ENCODE data around the gene CSH1. TPM values are rescaled to one million over a fixed set of nuclear protein-coding genes. Genes with fewer than 3 reads are reported as not detected.
"Not testable (repeated sequence)": the region's sequence is repeated elsewhere in the genome, so short reads cannot be mapped to it uniquely, and the experiment has no call there.

The CSH1 gene
- total and polyA plus RNA-seq, 7 donors = not detected

DNA sequence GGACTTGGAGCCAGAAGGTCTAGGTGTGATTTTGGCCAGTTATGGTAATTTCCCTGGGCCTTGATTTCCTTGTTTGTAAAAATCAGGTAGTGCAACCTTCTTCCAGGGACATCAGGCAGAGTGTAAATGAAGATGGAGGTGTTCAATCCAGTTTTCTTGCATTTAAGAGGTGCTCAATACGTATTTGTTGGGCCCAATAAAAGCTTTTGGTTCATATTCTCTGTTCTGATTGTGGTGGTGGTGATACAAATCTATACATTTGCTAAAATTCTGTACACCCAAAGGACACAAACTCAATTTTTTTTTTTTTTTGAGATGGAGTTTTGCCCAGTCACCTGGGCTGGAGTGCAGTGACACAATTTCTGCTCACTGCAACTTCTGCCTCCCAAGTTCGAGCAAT lies 29.8 kb upstream of the CSH1 start:
- no peak overlapping the region for H3K4me3 ChIP-seq
- DNase-seq (no peak), ATAC-seq (no peak)
- no peaks in the 10 kb centered on the region for H3K36me3 ChIP-seq (ENCODE audit: insufficient read depth in 1 of 2, low read depth in 1 of 2)
- TF ChIP-seq, protein P1, sequence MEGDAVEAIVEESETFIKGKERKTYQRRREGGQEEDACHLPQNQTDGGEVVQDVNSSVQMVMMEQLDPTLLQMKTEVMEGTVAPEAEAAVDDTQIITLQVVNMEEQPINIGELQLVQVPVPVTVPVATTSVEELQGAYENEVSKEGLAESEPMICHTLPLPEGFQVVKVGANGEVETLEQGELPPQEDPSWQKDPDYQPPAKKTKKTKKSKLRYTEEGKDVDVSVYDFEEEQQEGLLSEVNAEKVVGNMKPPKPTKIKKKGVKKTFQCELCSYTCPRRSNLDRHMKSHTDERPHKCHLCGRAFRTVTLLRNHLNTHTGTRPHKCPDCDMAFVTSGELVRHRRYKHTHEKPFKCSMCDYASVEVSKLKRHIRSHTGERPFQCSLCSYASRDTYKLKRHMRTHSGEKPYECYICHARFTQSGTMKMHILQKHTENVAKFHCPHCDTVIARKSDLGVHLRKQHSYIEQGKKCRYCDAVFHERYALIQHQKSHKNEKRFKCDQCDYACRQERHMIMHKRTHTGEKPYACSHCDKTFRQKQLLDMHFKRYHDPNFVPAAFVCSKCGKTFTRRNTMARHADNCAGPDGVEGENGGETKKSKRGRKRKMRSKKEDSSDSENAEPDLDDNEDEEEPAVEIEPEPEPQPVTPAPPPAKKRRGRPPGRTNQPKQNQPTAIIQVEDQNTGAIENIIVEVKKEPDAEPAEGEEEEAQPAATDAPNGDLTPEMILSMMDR (IDR thresholded peaks at IDR 0.05) = no peak
- H3K27ac ChIP-seq = no peak overlapping the region
- no peaks in the 10 kb centered on the region for H3K27me3 ChIP-seq (ENCODE audit: insufficient read depth in 3 of 3, low read length in 2 of 3)
- 95 to 100% (median 100%) methylated on average over 2 of the region's 2 CpGs for WGBS, 3 donors
- no peaks in the 10 kb centered on the region for H3K9me3 ChIP-seq
- peaks cover 7% of the 10 kb centered on the region for H3K4me1 ChIP-seq
- intact Hi-C loops (cut with DNase I) = no loop called here

DNA sequence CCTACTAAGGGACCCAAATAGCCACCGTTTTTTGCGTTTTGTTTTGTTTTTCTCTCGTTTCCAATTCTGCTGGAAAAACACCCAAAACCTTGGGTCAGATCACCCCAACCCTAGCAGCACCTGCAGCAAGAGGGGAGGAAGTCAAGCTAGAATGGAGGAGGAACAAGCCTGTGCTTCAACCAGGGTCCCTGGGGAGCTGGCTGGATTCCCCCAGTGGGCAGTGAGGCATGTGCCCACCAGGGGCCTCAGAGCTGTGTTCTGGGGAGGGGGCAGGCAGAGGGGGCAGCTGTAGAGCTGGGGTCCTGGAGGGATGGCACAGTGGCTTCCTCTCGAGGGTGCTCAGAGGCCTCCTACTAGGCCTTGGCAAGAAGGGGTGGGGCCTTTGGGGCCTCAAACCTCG lies 29.2 kb upstream of the CSH1 start:
- no peaks in the 10 kb centered on the region for H3K27me3 ChIP-seq (ENCODE audit: insufficient read depth in 3 of 3, low read length in 2 of 3)
- ATAC-seq (no peak), DNase-seq (no peak)
- H3K27ac ChIP-seq = no peak overlapping the region
- no peak overlapping the region for H3K4me3 ChIP-seq
- WGBS, 3 donors = 80 to 83% (median 81%) methylated on average over 5 of the region's 5 CpGs
- TF ChIP-seq, protein P1 (IDR thresholded peaks at IDR 0.05) = no peak
- peaks cover 6% of the 10 kb centered on the region for H3K4me1 ChIP-seq
- intact Hi-C loops (cut with DNase I) = no loop called here
- H3K36me3 ChIP-seq (ENCODE audit: insufficient read depth in 1 of 2, low read depth in 1 of 2) = no peaks in the 10 kb centered on the region
- no peaks in the 10 kb centered on the region for H3K9me3 ChIP-seq

DNA sequence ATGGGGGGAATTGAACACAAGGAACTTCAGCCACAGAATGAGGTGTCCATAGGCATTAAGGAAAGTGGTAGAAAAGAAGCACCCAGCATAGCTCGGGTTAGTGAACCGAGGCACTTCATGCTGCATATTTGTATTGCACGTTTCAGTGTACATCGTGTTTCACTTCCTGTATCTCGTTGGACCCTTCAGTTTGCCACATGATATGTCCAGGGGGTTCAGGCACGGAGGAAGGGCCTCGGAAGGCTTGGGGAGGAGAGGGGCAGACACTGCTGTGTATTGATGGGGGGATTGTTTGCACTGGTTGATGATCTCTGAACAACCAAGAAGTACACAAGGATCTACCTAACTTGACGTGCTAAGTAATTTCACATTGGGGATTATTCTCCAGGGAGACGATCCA lies 26.0 kb upstream of the CSH1 start:
- H3K36me3 ChIP-seq (ENCODE audit: insufficient read depth in 1 of 2, low read depth in 1 of 2); H3K9me3 ChIP-seq; ATAC-seq; DNase-seq; intact Hi-C loops (cut with DNase I); H3K27ac ChIP-seq; H3K4me3 ChIP-seq; H3K27me3 ChIP-seq (ENCODE audit: insufficient read depth in 3 of 3, low read length in 2 of 3); H3K4me1 ChIP-seq: not testable (repeated sequence)
- 78 to 82% (median 79%) methylated on average over 9 of the region's 9 CpGs for WGBS, 3 donors

DNA sequence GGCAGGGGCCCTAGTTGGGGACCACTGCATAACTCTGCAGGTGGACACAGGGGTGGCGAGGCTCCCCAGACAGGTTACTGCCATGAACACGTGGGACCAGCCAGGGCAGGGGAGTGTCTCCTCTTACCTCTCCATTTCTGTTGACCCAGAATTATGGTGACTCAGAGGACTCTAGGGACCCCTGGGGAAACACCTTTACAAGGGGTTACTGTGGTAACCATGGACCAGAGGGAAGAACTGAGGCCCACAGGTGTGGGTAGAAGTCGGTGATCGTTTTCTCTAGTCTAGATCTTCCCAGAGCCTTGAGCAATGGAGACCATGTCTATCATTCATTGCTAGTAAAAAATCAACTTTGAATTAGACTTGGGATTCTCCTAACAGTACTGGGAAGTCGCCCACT lies 24.4 kb upstream of the CSH1 start:
- H3K27ac ChIP-seq; H3K36me3 ChIP-seq (ENCODE audit: insufficient read depth in 1 of 2, low read depth in 1 of 2); H3K27me3 ChIP-seq (ENCODE audit: insufficient read depth in 3 of 3, low read length in 2 of 3); H3K4me3 ChIP-seq; intact Hi-C loops (cut with DNase I); DNase-seq; H3K4me1 ChIP-seq; ATAC-seq; H3K9me3 ChIP-seq: not testable (repeated sequence)
- 91 to 99% (median 92%) methylated on average over 5 of the region's 5 CpGs for WGBS, 3 donors

DNA sequence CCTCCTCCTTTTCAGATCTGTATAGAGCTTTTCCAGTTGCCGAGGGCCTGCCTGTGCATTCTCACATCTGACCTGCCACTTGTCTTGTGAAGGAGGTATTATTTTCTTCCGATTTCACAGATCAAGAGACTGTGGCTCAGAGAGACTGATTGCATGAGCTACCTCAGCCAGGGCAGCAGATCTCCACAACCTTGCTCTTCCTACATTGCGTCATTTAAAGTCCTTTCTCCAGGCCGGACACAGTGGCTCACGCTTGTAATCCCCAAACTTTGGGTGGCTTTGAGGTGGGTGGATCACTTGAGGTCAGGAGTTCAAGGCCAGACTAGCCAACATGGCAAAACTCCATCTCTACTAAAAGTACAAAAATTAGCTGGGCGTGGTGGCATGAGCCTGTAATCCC lies 23.7 kb upstream of the CSH1 start:
- WGBS, 3 donors = 84 to 90% (median 86%) methylated on average over 6 of the region's 6 CpGs
- H3K4me3 ChIP-seq; DNase-seq; H3K36me3 ChIP-seq (ENCODE audit: insufficient read depth in 1 of 2, low read depth in 1 of 2); H3K9me3 ChIP-seq; ATAC-seq; H3K27me3 ChIP-seq (ENCODE audit: insufficient read depth in 3 of 3, low read length in 2 of 3); intact Hi-C loops (cut with DNase I); H3K27ac ChIP-seq; H3K4me1 ChIP-seq: not testable (repeated sequence)

DNA sequence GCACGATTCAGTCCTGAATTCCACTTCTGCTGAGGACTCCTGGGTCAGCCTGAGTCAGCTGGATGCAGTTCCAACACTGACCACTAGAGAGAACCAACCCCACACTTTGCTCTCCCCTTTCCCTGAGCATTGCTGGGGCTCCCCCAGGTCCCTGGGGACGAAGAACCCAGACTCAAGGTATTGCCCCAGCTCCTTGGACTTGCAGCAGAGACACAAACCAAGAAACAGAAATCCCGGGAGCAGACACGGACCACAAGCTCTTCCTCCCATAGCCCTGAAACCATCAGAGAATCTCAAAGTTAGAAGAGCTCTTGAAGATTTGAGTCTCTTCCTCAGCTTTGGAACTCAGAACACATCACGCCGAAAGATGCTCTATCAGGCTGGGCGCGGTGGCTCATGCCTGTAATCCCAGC lies 22.9 kb upstream of the CSH1 start:
- ATAC-seq (peak; percentile 87 to 97 (median 92)), DNase-seq (peak; percentile 47 to 65)
- Histone ChIP-seq H3K4me1 (no peaks in the 10 kb centered on the region), H3K9me3 (no peaks in the 10 kb centered on the region), H3K4me3 (no peak overlapping the region), H3K36me3 (ENCODE audit: insufficient read depth in 1 of 2, low read depth in 1 of 2) (no peaks in the 10 kb centered on the region), H3K27ac (no peak overlapping the region), H3K27me3 (ENCODE audit: insufficient read depth in 3 of 3, low read length in 2 of 3) (no peaks in the 10 kb centered on the region)
- intact Hi-C loops (cut with DNase I) = loop anchor here (2.0 to 10.0 kb wide), 3 partner anchors 71 to 215 kb away; partner anchors contain the start of gene ERN1 (in 1 of the 2)
- 40 to 47% (median 42%) methylated on average over 8 of the region's 8 CpGs for WGBS, 3 donors
- TF ChIP-seq, protein P1 (IDR thresholded peaks at IDR 0.05) = peak; percentile 95

DNA sequence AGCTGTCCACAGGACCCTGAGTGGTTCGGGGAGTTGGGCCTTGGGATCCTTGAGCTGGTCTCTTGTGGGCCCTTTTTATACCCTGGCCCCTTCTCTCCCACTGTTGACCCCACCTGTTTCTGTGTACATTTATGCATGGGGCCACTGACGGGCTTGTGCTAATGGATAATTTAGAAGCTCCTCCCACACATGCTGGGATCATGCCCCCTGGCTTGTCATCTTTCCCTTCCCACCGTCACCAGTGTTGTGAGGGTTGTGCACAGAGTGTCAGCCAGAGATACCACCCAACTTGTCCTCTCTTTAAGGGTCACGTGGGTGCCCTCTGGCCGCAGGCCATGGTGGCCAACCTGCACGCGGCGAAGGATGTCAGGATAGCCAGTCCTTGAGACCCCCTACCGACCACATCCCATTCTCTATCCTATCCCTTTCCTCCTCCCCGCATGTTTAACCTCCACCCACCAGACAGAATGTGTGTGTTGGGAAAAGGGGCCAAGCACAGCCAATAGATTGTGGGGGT lies 22.5 kb upstream of the CSH1 start, which contains the start of gene GH1:
Gene GH1, minus strand, starts transcription at position 51 of the 517 bp plus-strand sequence. CDS start 63 bp downstream, outside the sequence.
- not testable (repeated sequence) for H3K36me3 ChIP-seq (ENCODE audit: insufficient read depth in 1 of 2, low read depth in 1 of 2); H3K4me1 ChIP-seq; H3K4me3 ChIP-seq; ATAC-seq; H3K27me3 ChIP-seq (ENCODE audit: insufficient read depth in 3 of 3, low read length in 2 of 3); H3K9me3 ChIP-seq; H3K27ac ChIP-seq; DNase-seq
- intact Hi-C loops (cut with DNase I) = loop anchor here (2.0 to 10.0 kb wide), 3 partner anchors 72 to 216 kb away; partner anchors contain the start of gene ERN1 (in 1 of the 2)
- WGBS, 3 donors = 51 to 53% (median 51%) methylated on average over 10 of the region's 10 CpGs

All from psoas muscle (tissue), 8 donors.